ENCODE measurements around the gene CSF2. TPM values are rescaled to one million over a fixed set of nuclear protein-coding genes. Genes with fewer than 3 reads are reported as not detected.

CSF2 gene
- polyA plus RNA-seq, 1 donor (not counting 4 experiments of a cell fraction or from before 2014, with no cell fraction given), result 7.2 TPM

GRCh38 chr5:132095077-132095410 lies 21.5 kb downstream of the CSF2 start:
- Histone ChIP-seq H3K36me3 (ENCODE audit: control insufficient read depth in 2 of 2, extremely low read depth in 1 of 2, insufficient read depth in 2 of 2, low read length in 2 of 2) (no peaks in the 10 kb centered on the region), H3K27me3 (ENCODE audit: control insufficient read depth, extremely low read depth, insufficient read depth, low read length) (no peaks in the 10 kb centered on the region), H3K79me2 (ENCODE audit: control insufficient read depth, insufficient read depth, low read length) (no peaks in the 10 kb centered on the region), H3K4me2 (ENCODE audit: control insufficient read depth, extremely low read depth, insufficient read depth, low read depth, low read length) (peak overlapping the region; percentile 44), H3K9me1 (ENCODE audit: control insufficient read depth, extremely low read depth, insufficient read depth, low read length) (no peaks in the 10 kb centered on the region), H3K9me3 (ENCODE audit: control insufficient read depth, low read depth, low read length) (no peaks in the 10 kb centered on the region), H3K27ac (ENCODE audit: control insufficient read depth, insufficient read depth, low read length) (peak overlapping the region; percentile 65), H2AFZ (ENCODE audit: control insufficient read depth, low read length) (peak overlapping the region; percentile 3), H4K20me1 (ENCODE audit: control insufficient read depth, extremely low read depth, insufficient read depth, low read length) (no peaks in the 10 kb centered on the region), H3K4me3 (ENCODE audit: control insufficient read depth in 2 of 3, extremely low read depth in 1 of 3, insufficient read depth in 2 of 3, low read depth in 1 of 3, low read length in 3 of 3) (no peak overlapping the region), H3K9ac (ENCODE audit: control insufficient read depth, extremely low read depth, insufficient read depth, low read length) (peak overlapping the region; percentile 56), H3K4me1 (ENCODE audit: control insufficient read depth, extremely low read depth, insufficient read depth, low read length) (peaks cover 33% of the 10 kb centered on the region)
- TF ChIP-seq CTCF (optimal IDR thresholded peaks at IDR 0.05 in 1 of 3, IDR thresholded peaks at IDR 0.05 in 1 of 3, conservative IDR thresholded peaks at IDR 0.05 in 1 of 3; ENCODE audit: extremely low read depth in 1 of 3, insufficient read depth in 2 of 3, low read length in 3 of 3) (no peak), EZH2 (IDR thresholded peaks at IDR 0.05; ENCODE audit: low read length) (no peak)
- DNase-seq (ENCODE audit: low read depth, low spot score) (no peak), FAIRE-seq (no peak)
- dilution Hi-C loops (cut with MboI; ENCODE audit: extremely low pct_ligation_motif_present, low sequenced_read_pairs), result no loop called here

GRCh38 chr5:132095424-132095972 lies 21.9 kb downstream of the CSF2 start:
- Histone ChIP-seq H3K4me1 (ENCODE audit: control insufficient read depth, extremely low read depth, insufficient read depth, low read length) (peaks cover 29% of the 10 kb centered on the region), H3K4me3 (ENCODE audit: control insufficient read depth in 2 of 3, extremely low read depth in 1 of 3, insufficient read depth in 2 of 3, low read depth in 1 of 3, low read length in 3 of 3) (no peak overlapping the region), H3K9me1 (ENCODE audit: control insufficient read depth, extremely low read depth, insufficient read depth, low read length) (no peaks in the 10 kb centered on the region), H3K79me2 (ENCODE audit: control insufficient read depth, insufficient read depth, low read length) (no peaks in the 10 kb centered on the region), H3K27me3 (ENCODE audit: control insufficient read depth, extremely low read depth, insufficient read depth, low read length) (no peaks in the 10 kb centered on the region), H3K4me2 (ENCODE audit: control insufficient read depth, extremely low read depth, insufficient read depth, low read depth, low read length) (peak overlapping the region; percentile 44), H3K27ac (ENCODE audit: control insufficient read depth, insufficient read depth, low read length) (peak overlapping the region; percentile 65), H3K36me3 (ENCODE audit: control insufficient read depth in 2 of 2, extremely low read depth in 1 of 2, insufficient read depth in 2 of 2, low read length in 2 of 2) (no peaks in the 10 kb centered on the region), H4K20me1 (ENCODE audit: control insufficient read depth, extremely low read depth, insufficient read depth, low read length) (no peaks in the 10 kb centered on the region), H2AFZ (ENCODE audit: control insufficient read depth, low read length) (no peak overlapping the region), H3K9ac (ENCODE audit: control insufficient read depth, extremely low read depth, insufficient read depth, low read length) (peak overlapping the region; percentile 56), H3K9me3 (ENCODE audit: control insufficient read depth, low read depth, low read length) (no peaks in the 10 kb centered on the region)
- no peak for TF ChIP-seq EZH2 (IDR thresholded peaks at IDR 0.05; ENCODE audit: low read length)
- TF ChIP-seq CTCF (optimal IDR thresholded peaks at IDR 0.05 in 1 of 3, IDR thresholded peaks at IDR 0.05 in 1 of 3, conservative IDR thresholded peaks at IDR 0.05 in 1 of 3; ENCODE audit: extremely low read depth in 1 of 3, insufficient read depth in 2 of 3, low read length in 3 of 3), result no peak
- dilution Hi-C loops (cut with MboI; ENCODE audit: extremely low pct_ligation_motif_present, low sequenced_read_pairs), result no loop called here
- FAIRE-seq, result no peak
- no peak for DNase-seq (ENCODE audit: low read depth, low spot score)

Data from keratinocyte (primary cell).